T-helper 22 cell (primary cell): ENCODE data around the gene ACOXL.
"Not testable (repeated sequence)": the region's sequence is repeated elsewhere in the genome, so short reads cannot be mapped to it uniquely, and the experiment has no call there.

Experiments
- DNase-seq: peaks from one replicate; pipeline ENCODE4 v3.0.0-alpha.2; 2020; ENCODE audit warnings: low read depth

ACOXL gene

GRCh38 chr2:110927526-110927925 is 195.2 kb downstream of the ACOXL start:
- no peak for DNase-seq

DNA sequence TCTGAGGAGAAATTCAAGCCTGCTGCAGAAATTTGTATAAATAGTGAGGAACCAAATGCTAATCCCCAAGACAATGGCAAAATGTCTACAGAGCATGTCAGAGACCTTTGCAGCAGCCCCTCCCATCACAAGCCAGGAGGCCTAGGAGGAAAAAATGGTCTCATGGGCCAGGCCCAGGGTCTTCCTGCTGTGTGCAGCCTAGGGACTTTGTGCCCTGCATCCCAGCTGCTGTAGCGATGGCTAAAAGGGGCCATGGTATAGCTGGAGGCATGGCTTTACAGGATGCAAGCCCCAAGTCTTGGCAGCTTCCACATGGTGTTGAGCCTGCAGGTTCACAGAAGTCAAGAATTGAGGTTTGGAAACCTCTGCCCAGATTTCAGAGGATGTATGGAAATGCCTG is 197.2 kb downstream of the ACOXL start:
- no peak for DNase-seq

DNA sequence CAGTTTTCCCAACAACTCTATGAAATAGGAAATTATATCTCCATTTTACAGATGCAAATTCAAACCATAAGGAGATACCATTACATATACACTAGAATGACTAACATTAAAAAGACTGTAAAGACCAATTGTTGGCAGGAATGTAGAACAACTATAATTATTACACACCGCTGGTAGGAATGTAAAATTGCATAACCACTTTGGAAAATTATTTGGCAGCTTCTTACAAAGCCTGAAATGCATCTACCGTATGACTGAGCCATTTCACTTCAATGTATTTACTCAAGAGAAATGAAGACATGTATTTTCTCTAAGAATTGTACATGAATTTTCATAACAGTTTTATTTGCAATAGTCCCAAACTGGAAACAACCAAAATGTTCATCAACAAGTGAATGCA is 199.3 kb downstream of the ACOXL start:
- DNase-seq = no peak

DNA sequence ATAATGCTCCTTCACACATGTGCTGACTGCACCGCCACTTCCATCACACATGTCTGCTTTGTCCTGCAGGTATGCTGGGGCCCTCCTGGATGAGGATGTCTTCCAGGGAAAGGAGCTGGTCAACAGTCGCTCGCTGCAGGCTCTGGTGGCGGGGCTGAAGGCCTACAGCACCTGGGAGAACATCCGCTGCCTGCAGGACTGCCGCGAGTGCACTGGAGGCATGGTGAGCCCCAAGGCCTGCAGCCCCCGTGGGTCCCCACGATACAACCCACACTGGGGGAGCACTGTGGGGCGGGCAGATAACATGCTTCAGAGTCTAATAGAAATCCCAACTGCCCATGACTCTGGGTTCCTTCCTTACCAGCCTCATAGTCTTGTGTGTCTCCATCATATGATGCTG is 201.0 kb downstream of the ACOXL start:
- DNase-seq = no peak

DNA sequence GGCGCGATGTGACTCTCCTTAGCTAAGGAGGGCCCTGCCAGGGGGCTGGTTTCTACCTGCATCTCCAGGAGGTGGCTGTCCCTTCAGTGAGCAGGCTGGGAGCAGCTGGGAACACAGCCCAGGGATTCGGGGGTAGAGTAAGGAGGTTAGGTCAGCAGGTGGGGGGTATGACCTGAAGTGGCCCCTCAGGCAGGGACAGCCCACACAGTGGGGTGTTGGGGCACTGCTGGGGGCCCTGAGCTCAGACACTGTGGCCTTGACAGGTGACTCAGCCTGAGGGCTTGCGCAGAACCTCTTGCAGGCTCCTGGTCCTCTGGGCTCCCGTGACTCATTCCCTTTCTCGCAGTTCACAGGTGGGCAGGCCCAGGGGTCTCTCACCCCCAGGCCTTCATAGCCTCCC is 202.6 kb downstream of the ACOXL start:
- DNase-seq = no peak

- no peak for DNase-seq
Measured at GRCh38 chr2:110940376-110940910, 208.1 kb downstream of the ACOXL start.

- DNase-seq = no peak
Measured at GRCh38 chr2:110941226-110941625, 208.9 kb downstream of the ACOXL start.

DNA sequence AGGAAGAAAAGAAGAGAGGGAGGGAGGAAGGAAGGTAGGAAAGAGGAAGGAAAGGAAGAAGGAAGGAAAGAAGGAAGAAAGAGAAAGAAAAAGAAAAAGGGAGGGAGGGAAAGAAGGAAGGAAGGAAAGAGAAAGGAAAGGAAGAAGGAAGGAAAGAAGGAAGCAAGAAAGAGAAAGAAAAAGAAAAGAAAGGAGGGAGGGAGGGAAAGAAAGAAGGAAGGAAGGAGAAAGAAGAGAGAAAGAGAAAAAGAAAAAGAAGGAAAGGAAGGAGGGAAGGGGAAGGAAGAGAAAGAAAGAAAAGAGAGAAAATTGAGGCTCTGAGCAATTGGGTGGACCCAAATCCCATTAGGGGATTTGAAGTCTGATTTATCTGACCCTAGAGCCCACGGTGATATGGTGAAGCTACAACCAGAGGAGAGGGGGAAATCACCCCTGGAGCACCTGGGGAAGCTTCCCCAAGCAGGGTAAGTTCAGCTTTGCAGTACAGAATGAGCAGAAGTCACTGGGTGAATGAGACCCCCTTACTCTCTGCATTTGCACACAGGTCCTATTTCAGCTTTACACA is 210.8 kb downstream of the ACOXL start:
- no peak for DNase-seq

- no peak for DNase-seq
Measured at GRCh38 chr2:110946902-110947301, 214.5 kb downstream of the ACOXL start.

GRCh38 chr2:110948027-110948674 is 215.8 kb downstream of the ACOXL start:
- no peak for DNase-seq

DNA sequence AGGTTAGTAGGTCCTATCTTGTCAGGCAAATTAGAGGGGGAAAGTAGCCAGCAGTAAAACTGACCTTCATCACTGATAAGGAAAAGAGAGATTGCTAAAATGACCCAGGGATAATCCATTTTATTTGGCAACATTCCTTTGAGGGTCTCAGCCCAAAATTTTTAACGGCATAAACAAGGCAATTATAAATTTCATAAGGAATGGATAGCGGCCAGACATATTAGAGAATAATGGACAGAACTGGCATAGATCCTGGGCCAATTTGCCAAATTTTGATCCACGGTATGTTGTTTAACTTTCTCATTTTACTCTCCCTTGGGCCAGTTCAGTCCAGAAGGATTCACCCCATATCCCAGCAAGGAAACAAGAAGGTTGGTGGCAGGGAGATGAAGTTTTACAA is 217.9 kb downstream of the ACOXL start:
- DNase-seq = no peak

DNA sequence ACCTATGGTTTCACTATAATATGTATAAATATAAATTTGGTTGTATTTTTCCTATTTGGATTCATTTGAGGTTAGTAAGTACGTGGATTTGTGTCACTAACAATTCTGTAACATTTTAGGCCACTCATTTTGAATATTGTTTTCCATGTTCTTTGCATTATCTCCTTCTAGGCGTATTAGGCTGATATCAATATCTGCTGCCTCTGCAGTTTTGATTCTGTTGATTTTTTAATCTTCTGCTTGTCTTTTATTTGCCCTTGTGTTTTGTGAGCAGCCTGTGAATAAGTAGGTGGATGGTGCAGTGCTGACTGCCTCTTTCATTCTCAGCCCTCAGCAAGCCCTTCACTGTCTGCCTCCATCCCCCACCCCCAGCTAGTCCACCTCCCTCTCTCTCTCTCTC is 222.7 kb downstream of the ACOXL start:
- no peak for DNase-seq

DNA sequence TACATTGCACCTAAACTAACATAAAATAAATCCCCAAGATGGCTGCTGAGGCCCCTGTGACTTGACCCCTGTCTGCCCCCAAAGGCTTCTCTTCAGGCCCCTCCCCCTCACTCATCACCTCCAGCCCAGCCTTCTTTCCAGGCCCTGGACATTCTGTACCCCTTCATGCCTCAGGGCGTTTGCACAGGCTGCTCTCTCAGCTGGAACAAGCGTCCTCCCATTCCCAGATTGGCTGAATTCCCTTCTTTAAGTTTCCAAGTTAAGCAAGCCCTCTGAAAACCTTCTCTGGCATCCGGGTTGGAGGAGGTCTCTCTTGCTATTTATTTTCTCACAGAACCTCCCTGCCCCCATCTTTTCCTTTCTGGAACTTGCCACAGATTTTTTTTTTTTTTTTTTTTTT is 223.2 kb downstream of the ACOXL start:
- DNase-seq = no peak

DNA sequence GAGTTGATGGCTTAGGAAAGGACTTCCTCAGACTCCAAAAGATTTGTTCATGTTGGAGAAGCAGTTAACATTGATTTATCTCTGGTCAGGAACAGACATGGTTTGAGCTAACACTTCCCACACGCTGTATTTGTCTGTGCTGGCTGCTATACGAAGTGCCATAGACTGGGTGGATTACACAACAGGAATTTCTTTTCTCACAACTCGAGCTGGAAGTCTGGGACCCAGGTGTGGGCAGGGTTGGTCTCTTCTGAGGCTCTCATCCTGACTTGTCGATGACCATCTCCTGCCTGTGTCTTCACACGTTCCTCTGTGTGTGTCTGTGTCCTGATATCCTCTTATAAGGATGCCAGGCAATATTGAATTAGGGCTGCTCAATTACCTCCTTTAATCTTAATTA is 224.9 kb downstream of the ACOXL start:
- DNase-seq = no peak

DNA sequence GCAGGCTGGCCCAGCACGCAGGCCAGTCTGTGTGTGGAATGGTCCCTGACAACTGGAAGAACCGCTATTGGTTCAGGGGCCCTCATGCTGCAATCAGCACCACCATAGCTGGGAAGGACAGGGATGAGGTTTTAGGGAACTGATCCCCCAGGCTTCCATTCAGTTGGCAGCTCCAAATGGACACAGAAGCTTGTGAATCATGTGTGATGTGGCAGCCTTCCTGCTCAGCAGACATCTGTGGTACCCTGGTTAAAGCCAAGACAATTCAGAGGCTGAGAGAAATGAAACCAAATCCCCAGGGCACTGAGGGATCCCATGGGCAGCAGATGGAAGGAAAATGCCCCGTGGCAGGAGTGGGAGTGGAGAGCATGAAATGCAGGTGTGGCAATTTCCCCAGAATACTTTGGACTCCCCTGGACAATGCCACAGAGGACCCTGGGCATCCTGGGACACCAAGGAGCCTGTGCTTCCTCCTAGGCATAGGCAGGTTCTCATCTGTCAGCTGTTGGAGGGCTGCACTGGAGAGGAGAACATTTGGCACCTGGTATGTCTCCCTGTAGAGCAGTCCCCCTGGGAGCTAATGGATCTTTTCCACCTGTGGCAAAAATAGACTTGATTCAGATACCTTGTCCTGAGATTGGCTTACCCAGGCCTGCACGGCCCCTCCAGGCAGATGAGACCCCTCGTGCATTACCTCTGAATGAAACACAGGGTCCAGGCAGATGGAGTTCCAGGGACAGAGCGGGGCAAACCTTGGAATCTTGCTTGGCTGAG is 226.2 kb downstream of the ACOXL start:
- DNase-seq = no peak

DNA sequence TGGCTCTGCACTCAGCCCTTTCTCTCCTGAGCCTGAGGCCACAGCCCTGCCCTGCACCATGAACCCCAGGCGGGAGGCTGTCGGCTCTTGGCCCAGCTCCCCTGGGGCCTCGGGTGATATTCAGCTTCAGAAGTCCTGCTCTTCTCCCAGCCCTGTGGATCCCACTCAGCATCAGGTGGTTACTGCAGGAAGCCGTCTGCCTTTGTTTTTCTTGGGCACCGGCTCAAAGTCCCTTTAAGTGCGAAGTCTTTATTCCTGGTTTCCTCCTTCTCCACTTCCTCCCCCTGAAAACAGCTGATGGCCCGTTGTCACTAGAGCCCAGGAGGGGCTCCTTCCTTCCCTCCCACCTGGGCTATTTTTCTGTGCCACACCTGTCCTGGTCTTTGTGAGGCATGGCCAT is 226.8 kb downstream of the ACOXL start:
- DNase-seq = no peak

- no peak for DNase-seq
Measured at GRCh38 chr2:110960281-110960680, 227.9 kb downstream of the ACOXL start.

GRCh38 chr2:110960954-110961353 is 228.6 kb downstream of the ACOXL start:
- DNase-seq = no peak

- not testable (repeated sequence) for DNase-seq
Measured at GRCh38 chr2:110961643-110962042, 229.3 kb downstream of the ACOXL start.

DNA sequence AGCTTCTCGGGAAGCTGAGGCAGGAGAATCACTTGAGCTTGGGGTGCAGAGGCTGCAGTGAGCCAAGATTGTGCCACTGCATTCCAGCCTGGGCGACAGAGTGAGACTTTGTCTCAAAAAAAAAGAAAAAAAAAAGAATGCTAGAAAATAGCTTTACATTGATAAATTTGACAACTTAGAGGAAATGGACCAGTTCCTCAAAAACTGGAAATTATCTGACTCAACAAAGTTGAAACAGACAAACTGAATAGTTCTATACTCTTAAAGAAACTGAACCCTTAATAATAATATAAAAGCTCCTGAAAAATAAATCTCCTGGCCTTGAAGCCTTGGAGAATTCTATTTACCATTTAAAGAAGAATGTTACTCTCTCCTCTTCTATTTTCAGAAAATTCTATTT is 237.3 kb downstream of the ACOXL start:
- no peak for DNase-seq

- no peak for DNase-seq
Measured at GRCh38 chr2:110970201-110970600, 237.8 kb downstream of the ACOXL start.

DNA sequence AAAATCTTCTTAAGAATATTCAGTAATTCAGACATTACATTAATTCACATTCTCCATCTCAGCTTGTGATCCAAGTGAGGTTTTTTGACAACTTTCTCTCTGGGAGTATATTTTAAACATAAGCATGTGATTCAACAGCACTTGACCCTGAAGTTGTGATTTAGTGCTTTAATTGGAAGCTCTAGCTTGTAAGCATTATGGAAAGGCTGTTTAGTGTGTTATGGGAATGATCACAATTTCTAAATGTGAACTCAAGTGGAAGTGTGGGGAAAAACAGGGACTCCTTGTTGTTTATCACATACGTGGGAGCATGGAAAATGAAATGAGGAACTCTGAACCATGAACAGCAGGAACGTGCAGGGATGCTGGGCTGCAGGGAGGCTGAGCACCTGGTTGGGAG is 239.4 kb downstream of the ACOXL start:
- no peak for DNase-seq

GRCh38 chr2:110973262-110973661 is 240.9 kb downstream of the ACOXL start:
- DNase-seq = no peak
